ENCODE measurements around the gene LRRC8C.

DNA sequence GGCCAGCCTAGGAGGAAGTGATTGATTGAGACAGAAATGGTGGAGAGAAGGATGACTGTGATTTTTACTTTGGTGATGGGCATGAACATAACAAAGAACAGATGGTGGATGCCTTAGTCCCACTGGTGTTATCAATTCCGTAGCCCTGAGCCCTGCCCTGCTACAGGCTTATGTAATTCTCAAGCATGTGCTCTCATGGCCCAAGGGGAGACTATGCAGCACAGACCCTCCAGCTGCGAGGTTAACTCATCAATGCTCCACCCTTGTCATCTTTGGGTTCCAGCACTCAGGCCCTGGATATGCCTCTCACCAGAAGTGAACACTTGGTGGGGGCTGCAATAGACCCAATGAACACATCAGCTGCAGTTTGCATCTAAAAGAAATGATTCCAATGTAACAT is 125.2 kb downstream of the LRRC8C start:
- TF ChIP-seq, protein P1, sequence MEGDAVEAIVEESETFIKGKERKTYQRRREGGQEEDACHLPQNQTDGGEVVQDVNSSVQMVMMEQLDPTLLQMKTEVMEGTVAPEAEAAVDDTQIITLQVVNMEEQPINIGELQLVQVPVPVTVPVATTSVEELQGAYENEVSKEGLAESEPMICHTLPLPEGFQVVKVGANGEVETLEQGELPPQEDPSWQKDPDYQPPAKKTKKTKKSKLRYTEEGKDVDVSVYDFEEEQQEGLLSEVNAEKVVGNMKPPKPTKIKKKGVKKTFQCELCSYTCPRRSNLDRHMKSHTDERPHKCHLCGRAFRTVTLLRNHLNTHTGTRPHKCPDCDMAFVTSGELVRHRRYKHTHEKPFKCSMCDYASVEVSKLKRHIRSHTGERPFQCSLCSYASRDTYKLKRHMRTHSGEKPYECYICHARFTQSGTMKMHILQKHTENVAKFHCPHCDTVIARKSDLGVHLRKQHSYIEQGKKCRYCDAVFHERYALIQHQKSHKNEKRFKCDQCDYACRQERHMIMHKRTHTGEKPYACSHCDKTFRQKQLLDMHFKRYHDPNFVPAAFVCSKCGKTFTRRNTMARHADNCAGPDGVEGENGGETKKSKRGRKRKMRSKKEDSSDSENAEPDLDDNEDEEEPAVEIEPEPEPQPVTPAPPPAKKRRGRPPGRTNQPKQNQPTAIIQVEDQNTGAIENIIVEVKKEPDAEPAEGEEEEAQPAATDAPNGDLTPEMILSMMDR (IDR thresholded peaks at IDR 0.05; ENCODE audit: low read depth, low read length, missing input control) = no peak
- TF ChIP-seq, protein P2, sequence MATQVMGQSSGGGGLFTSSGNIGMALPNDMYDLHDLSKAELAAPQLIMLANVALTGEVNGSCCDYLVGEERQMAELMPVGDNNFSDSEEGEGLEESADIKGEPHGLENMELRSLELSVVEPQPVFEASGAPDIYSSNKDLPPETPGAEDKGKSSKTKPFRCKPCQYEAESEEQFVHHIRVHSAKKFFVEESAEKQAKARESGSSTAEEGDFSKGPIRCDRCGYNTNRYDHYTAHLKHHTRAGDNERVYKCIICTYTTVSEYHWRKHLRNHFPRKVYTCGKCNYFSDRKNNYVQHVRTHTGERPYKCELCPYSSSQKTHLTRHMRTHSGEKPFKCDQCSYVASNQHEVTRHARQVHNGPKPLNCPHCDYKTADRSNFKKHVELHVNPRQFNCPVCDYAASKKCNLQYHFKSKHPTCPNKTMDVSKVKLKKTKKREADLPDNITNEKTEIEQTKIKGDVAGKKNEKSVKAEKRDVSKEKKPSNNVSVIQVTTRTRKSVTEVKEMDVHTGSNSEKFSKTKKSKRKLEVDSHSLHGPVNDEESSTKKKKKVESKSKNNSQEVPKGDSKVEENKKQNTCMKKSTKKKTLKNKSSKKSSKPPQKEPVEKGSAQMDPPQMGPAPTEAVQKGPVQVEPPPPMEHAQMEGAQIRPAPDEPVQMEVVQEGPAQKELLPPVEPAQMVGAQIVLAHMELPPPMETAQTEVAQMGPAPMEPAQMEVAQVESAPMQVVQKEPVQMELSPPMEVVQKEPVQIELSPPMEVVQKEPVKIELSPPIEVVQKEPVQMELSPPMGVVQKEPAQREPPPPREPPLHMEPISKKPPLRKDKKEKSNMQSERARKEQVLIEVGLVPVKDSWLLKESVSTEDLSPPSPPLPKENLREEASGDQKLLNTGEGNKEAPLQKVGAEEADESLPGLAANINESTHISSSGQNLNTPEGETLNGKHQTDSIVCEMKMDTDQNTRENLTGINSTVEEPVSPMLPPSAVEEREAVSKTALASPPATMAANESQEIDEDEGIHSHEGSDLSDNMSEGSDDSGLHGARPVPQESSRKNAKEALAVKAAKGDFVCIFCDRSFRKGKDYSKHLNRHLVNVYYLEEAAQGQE (IDR thresholded peaks at IDR 0.05) = no peak
- TF ChIP-seq, protein P3, sequence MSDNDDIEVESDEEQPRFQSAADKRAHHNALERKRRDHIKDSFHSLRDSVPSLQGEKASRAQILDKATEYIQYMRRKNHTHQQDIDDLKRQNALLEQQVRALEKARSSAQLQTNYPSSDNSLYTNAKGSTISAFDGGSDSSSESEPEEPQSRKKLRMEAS (IDR thresholded peaks at IDR 0.05) = no peak

All from liver (tissue), 2 donors.